Smooth muscle cell (in vitro differentiated cells): Measurements from ENCODE around the gene PIK3C3. TPM values are rescaled to one million over a fixed set of nuclear protein-coding genes. Genes with fewer than 3 reads are reported as not detected.

Experiments
- DNase-seq: peaks from one replicate; lab custom pipeline; 2025; ENCODE audit not compliant: unreplicated experiment; lab: John Stamatoyannopoulos, UW
- H2AFZ ChIP-seq: fragments of 200-600 bp; sonication (generic); 2 replicates; pipeline ENCODE4 v1.6.0; 2016; ENCODE audit warnings: antibody characterized with exemption, low read depth, mild to moderate bottlenecking
- H3F3A ChIP-seq: fragments of 200-600 bp; sonication (generic); 2 replicates; pipeline ENCODE4 v1.6.0; 2017; ENCODE audit warnings: antibody characterized with exemption, low read depth
- H3K27ac ChIP-seq: fragments of 200-600 bp; sonication (generic); 2 replicates; pipeline ENCODE4 v1.5.1; 2016; ENCODE audit warnings: low read depth, mild to moderate bottlenecking
- H3K27me3 ChIP-seq: fragments of 200-600 bp; sonication (generic); 2 replicates; pipeline ENCODE4 v1.6.1; 2016; ENCODE audit warnings: low read depth, mild to moderate bottlenecking
- H3K36me3 ChIP-seq: fragments of 200-600 bp; sonication (generic); 2 replicates; pipeline ENCODE4 v1.5.1; 2016; ENCODE audit warnings: low read depth
- H3K4me1 ChIP-seq: fragments of 200-600 bp; sonication (generic); 2 replicates; pipeline ENCODE4 v1.5.1; 2016; ENCODE audit warnings: low read depth
- H3K4me2 ChIP-seq: fragments of 200-600 bp; sonication (generic); 2 replicates; pipeline ENCODE4 v1.6.0; 2016; ENCODE audit warnings: mild to moderate bottlenecking
- H3K4me3 ChIP-seq: fragments of 200-600 bp; sonication (generic); 2 replicates; pipeline ENCODE4 v1.5.1; 2016; ENCODE audit warnings: mild to moderate bottlenecking
- H3K79me2 ChIP-seq: fragments of 200-600 bp; sonication (generic); 2 replicates; pipeline ENCODE4 v1.6.0; 2016; ENCODE audit warnings: low read depth, mild to moderate bottlenecking
- H3K9ac ChIP-seq: fragments of 200-600 bp; sonication (generic); 2 replicates; pipeline ENCODE4 v1.6.0; 2016; ENCODE audit warnings: low read depth
- H3K9me3 ChIP-seq: fragments of 200-600 bp; sonication (generic); replicated peaks from 2 replicates; pipeline ENCODE4 v1.5.1; 2016; ENCODE audit warnings: low read depth
- H4K20me1 ChIP-seq: fragments of 200-600 bp; sonication (generic); 2 replicates; pipeline ENCODE4 v1.6.0; 2016; ENCODE audit warnings: low read depth
- WGBS: methylation state at CpG from one replicate; pipeline ENCODE4 v1.1.7; 2016; ENCODE audit warnings: low lambda C conversion rate; 5-methylcytosine and 5-hydroxymethylcytosine counted together
- polyA plus RNA-seq: library from polyadenylated mRNA; unstranded; fragments of >200 nt; fragmentation: Nextera tagmentation; extraction: Ambion mirVana; gene quantifications from 2 replicates; pipeline ENCODE4 v1.2.1, GENCODE V29; 2016
- total RNA-seq: library from RNA; depleted of rRNA; stranded (reverse); fragments of >200 nt; gene quantifications from 2 replicates; pipeline ENCODE4 v1.2.3, GENCODE V29; 2014
- TF ChIP-seq, protein P1 (sequence below): fragments of 200-600 bp; sonication (generic); IDR thresholded peaks from 2 replicates; pipeline ENCODE4 v1.5.1; 2017; ENCODE audit warnings: borderline replicate concordance, mild to moderate bottlenecking, antibody characterized with exemption; ENCODE audit not compliant: insufficient read depth, poor library complexity, severe bottlenecking

Gene PIK3C3
- total and polyA plus RNA-seq, 2 experiments from 2014 or later = 19.2 to 58.6 TPM

DNA sequence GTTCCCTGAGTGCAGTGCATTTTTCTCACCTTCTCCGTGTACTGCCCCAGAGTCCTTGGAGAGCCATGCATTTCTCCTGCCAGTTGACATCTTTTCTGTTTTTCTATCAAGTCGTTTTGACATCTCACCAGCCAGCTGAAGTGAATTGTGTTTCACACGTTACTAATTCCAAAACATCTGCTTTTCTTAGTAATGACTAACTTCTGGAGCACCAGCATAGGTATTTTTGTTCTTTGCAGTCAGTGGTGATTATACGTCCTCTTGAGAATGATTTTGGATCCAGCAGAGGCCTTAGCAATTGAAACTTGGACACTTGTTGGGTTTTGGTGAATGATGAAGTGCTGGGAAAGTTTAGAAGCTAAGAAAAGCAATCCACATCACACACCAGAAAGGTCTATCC lies 112.5 kb downstream of the PIK3C3 start:
- no peaks in the 10 kb centered on the region for H3K27me3 ChIP-seq
- H2AFZ ChIP-seq = no peak overlapping the region
- no peak for DNase-seq
- H3K4me1 ChIP-seq = no peaks in the 10 kb centered on the region
- TF ChIP-seq, protein P1, sequence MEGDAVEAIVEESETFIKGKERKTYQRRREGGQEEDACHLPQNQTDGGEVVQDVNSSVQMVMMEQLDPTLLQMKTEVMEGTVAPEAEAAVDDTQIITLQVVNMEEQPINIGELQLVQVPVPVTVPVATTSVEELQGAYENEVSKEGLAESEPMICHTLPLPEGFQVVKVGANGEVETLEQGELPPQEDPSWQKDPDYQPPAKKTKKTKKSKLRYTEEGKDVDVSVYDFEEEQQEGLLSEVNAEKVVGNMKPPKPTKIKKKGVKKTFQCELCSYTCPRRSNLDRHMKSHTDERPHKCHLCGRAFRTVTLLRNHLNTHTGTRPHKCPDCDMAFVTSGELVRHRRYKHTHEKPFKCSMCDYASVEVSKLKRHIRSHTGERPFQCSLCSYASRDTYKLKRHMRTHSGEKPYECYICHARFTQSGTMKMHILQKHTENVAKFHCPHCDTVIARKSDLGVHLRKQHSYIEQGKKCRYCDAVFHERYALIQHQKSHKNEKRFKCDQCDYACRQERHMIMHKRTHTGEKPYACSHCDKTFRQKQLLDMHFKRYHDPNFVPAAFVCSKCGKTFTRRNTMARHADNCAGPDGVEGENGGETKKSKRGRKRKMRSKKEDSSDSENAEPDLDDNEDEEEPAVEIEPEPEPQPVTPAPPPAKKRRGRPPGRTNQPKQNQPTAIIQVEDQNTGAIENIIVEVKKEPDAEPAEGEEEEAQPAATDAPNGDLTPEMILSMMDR = no peak
- no peaks in the 10 kb centered on the region for H3K79me2 ChIP-seq
- no peak overlapping the region for H3K4me2 ChIP-seq
- H3K9me3 ChIP-seq = no peaks in the 10 kb centered on the region
- peaks cover 13% of the 10 kb centered on the region for H3K36me3 ChIP-seq
- 96% methylated on average over 4 of the region's 4 CpGs for WGBS
- H3K4me3 ChIP-seq = no peak overlapping the region
- no peaks in the 10 kb centered on the region for H3F3A ChIP-seq
- H3K27ac ChIP-seq = no peak overlapping the region
- H4K20me1 ChIP-seq = no peaks in the 10 kb centered on the region
- no peak overlapping the region for H3K9ac ChIP-seq

DNA sequence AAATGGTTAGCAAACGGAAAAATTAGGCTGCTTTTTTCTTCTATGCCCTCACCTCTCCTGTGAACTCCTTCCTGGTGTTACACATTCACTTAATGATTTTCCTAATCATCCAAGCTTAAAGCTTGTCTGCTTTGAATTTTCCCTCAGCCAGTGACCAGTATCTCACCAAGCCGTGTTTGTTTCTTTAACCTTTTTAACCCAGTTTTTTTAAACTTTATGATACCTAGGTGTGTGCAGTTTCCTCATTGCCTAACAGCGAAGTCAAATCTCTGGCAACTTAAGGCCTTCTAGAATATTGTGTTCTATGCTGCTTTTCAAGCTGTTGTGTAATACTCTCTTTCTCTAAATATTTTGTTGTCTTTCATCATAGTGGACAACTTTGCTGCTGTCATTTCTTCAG lies 113.0 kb downstream of the PIK3C3 start:
- Histone ChIP-seq H3K4me2 (no peak overlapping the region), H4K20me1 (no peaks in the 10 kb centered on the region), H3K79me2 (no peaks in the 10 kb centered on the region), H3K4me3 (no peak overlapping the region), H2AFZ (no peak overlapping the region), H3K36me3 (peaks cover 18% of the 10 kb centered on the region), H3F3A (no peaks in the 10 kb centered on the region), H3K9ac (no peak overlapping the region), H3K4me1 (no peaks in the 10 kb centered on the region), H3K27ac (no peak overlapping the region), H3K9me3 (no peaks in the 10 kb centered on the region), H3K27me3 (no peaks in the 10 kb centered on the region)
- TF ChIP-seq, protein P1 = no peak
- DNase-seq = no peak
- over 99% methylated on average over 3 of the region's 3 CpGs for WGBS

DNA sequence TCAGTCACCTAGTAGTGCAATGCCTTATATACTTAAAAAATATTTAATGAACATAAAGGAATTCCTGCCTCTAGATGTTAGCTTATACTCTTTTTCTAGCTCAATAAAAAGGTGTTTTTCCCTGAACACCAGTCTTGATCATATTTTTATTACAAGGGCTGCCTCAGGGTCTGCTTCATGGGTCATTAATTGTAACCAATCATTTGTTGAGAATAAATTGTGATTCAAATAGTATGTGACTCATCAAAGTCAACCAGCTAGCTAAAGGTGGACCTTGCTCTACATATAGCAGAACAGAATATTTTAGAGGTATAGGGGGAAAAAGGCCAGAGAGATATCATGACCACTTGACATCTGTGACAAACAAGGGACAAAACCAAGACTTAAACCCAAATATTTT lies 114.0 kb downstream of the PIK3C3 start:
- Histone ChIP-seq H3K36me3 (peaks cover 20% of the 10 kb centered on the region), H3K27ac (no peak overlapping the region), H3K9ac (no peak overlapping the region), H3K4me3 (no peak overlapping the region), H3F3A (no peaks in the 10 kb centered on the region), H2AFZ (no peak overlapping the region), H3K4me1 (no peaks in the 10 kb centered on the region), H3K4me2 (no peak overlapping the region), H3K27me3 (no peaks in the 10 kb centered on the region), H3K9me3 (no peaks in the 10 kb centered on the region), H3K79me2 (no peaks in the 10 kb centered on the region), H4K20me1 (no peaks in the 10 kb centered on the region)
- TF ChIP-seq, protein P1 = no peak
- DNase-seq = no peak

DNA sequence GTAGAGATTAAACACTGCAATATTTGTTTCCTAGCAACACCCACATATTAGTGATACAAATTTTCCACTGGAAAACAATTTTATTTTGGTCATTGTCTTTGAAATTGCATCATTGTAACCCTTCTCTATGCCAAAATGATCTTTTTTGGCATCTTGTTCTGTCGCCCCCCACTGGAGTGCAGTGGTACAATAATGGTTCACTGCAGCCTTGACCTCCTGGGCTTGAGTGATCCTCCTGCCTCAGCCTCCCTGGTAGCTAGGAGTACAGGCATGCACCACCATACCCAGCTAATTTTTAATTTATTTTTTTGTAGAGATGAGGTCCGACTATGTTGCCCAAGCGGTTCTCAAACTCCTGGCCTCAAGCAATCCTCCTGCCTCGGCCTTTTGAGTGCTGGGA lies 117.4 kb downstream of the PIK3C3 start:
- Histone ChIP-seq H3K9ac (no peak overlapping the region), H3K27me3 (no peaks in the 10 kb centered on the region), H3K79me2 (no peaks in the 10 kb centered on the region), H3K4me1 (no peaks in the 10 kb centered on the region), H3K36me3 (peaks cover 24% of the 10 kb centered on the region), H4K20me1 (no peaks in the 10 kb centered on the region), H3K9me3 (no peaks in the 10 kb centered on the region), H3F3A (no peaks in the 10 kb centered on the region), H3K27ac (no peak overlapping the region), H3K4me2 (no peak overlapping the region), H2AFZ (no peak overlapping the region), H3K4me3 (no peak overlapping the region)
- WGBS = 82% methylated on average over 4 of the region's 4 CpGs
- TF ChIP-seq, protein P1 = no peak
- DNase-seq = no peak
